Stomach (tissue), 4 donors: ENCODE data around the gene OXT.

ENCODE experiments used
- CTCF ChIP-seq, 7 experiments: fragments of 450-650 bp in 4 of 7; fragments of 200-600 bp in 3 of 7; sonication (generic) in 3 of 7; IDR thresholded peaks; one replicate each; pipeline ENCODE4 v1.5.1; 2016 to 2019; ENCODE audit warnings: antibody characterized with exemption in 7 of 7, control low read depth in 2 of 7, mild to moderate bottlenecking in 1 of 7
- EP300 ChIP-seq: sonication (generic); formaldehyde crosslinking; IDR thresholded peaks from one replicate; pipeline ENCODE4 v1.6.1; 2017; ENCODE audit warnings: antibody characterized with exemption
- POLR2A ChIP-seq, 4 donors: fragments of 450-650 bp; IDR thresholded peaks; one replicate each; pipeline ENCODE4 v1.6.1; 2016; ENCODE audit warnings: antibody characterized with exemption in 4 of 4, control low read depth in 2 of 4, mild to moderate bottlenecking in 1 of 4, moderate library complexity in 1 of 4

- TF ChIP-seq CTCF (IDR thresholded peaks at IDR 0.05) (no peak), EP300 (no peak), POLR2A (IDR thresholded peaks at IDR 0.05) (no peak)
Observed at GRCh38 chr20:3042625-3043024, 28.8 kb upstream of the OXT start.
